IPS-20b (cell line): ENCODE measurements around the gene PPP1R11.
"Not testable (repeated sequence)": the region's sequence is repeated elsewhere in the genome, so short reads cannot be mapped to it uniquely, and the experiment has no call there.

ENCODE experiments used
- H3K27ac ChIP-seq: one replicate; pipeline ENCODE4 v1.5.1; 2013; ENCODE audit warnings: low read length
- H3K27me3 ChIP-seq: 2 replicates; pipeline ENCODE4 v1.6.1; 2013; ENCODE audit warnings: mild to moderate bottlenecking, low read length, inconsistent platforms; ENCODE audit not compliant: insufficient read depth
- H3K36me3 ChIP-seq: 2 replicates; pipeline ENCODE4 v1.6.1; 2013; ENCODE audit warnings: low read depth, mild to moderate bottlenecking, inconsistent platforms, low read length, moderate library complexity; ENCODE audit not compliant: insufficient read depth
- H3K4me1 ChIP-seq: 2 replicates; pipeline ENCODE4 v1.6.1; 2013; ENCODE audit warnings: mild to moderate bottlenecking, control low read depth, inconsistent platforms, low read length, moderate library complexity; ENCODE audit not compliant: insufficient read depth
- H3K4me3 ChIP-seq: 2 replicates; pipeline ENCODE4 v1.5.1; 2013; ENCODE audit warnings: mild to moderate bottlenecking, low read length, inconsistent platforms
- H3K9ac ChIP-seq: 2 replicates; pipeline ENCODE4 v1.6.1; 2013; ENCODE audit warnings: low read depth, mild to moderate bottlenecking, inconsistent platforms, low read length, moderate library complexity
- H3K9me3 ChIP-seq: 2 replicates; pipeline ENCODE4 v1.6.1; 2013; ENCODE audit warnings: mild to moderate bottlenecking, low read depth, low read length, inconsistent platforms; ENCODE audit not compliant: insufficient read depth

Gene PPP1R11

DNA sequence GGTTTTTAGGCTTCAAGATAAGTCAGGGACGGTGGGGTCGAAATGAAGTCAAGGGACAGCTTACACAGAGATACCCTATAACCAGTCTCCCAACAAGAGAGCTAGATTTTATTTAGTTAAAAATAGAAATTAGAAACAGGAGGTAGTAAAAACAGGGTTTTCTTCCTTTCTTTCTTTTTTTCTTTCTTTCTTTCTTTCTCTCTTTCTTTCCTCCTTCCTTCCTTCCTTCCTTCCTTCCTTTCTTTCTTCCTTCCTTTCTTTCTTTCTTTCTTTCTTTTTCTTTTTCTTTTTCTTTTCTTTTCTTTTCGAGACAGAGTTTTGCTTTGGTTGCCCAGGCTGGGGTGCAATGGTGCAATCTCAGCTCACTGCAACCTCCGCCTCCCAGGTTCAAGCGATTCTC lies 51.7 kb downstream of the PPP1R11 start:
- not testable (repeated sequence) for H3K9ac ChIP-seq, H3K4me3 ChIP-seq

More for the DNA sequence above, 51.7 kb downstream of the PPP1R11 start:
- not testable (repeated sequence) for H3K27ac ChIP-seq, H3K4me1 ChIP-seq, H3K36me3 ChIP-seq, H3K9me3 ChIP-seq
- H3K27me3 ChIP-seq, result peaks cover 14% of the 10 kb centered on the region
